Stimulated activated CD4-positive, alpha-beta T cell treated with anti-CD3 and anti-CD28 coated beads, Interleukin-4, amount 100 ng/mL, for 1 hour (primary cell): ENCODE measurements around the gene AP3B1.
"Not testable (repeated sequence)": the region's sequence is repeated elsewhere in the genome, so short reads cannot be mapped to it uniquely, and the experiment has no call there.

Experiments used
- DNase-seq: peaks from one replicate; pipeline ENCODE4 v3.0.0-alpha.2; 2020

AP3B1 gene

GRCh38 chr5:78062645-78063044, 231.9 kb downstream of the AP3B1 start:
- DNase-seq: no peak

GRCh38 chr5:78060421-78060820, 234.1 kb downstream of the AP3B1 start:
- no peak for DNase-seq

GRCh38 chr5:78058625-78059024, 235.9 kb downstream of the AP3B1 start:
- DNase-seq: no peak

- DNase-seq: no peak
Measured at GRCh38 chr5:78056901-78057514, 237.5 kb downstream of the AP3B1 start.

- no peak for DNase-seq
Measured at GRCh38 chr5:78056053-78056452, 238.4 kb downstream of the AP3B1 start.

GRCh38 chr5:78050888-78051287, 243.6 kb downstream of the AP3B1 start:
- no peak for DNase-seq

- DNase-seq: not testable (repeated sequence)
Measured at GRCh38 chr5:78046823-78047222, 247.7 kb downstream of the AP3B1 start.

GRCh38 chr5:78046006-78046405, 248.5 kb downstream of the AP3B1 start:
- DNase-seq: no peak

GRCh38 chr5:78041805-78042204, 252.7 kb downstream of the AP3B1 start:
- no peak for DNase-seq

- DNase-seq: no peak
Measured at GRCh38 chr5:78025540-78025939, 269.0 kb downstream of the AP3B1 start.

- DNase-seq: no peak
Measured at GRCh38 chr5:78019744-78020143, 274.8 kb downstream of the AP3B1 start.

- no peak for DNase-seq
Measured at GRCh38 chr5:78016863-78017529, 277.5 kb downstream of the AP3B1 start.

- DNase-seq: no peak
Measured at GRCh38 chr5:78009937-78010527, 284.5 kb downstream of the AP3B1 start.

- no peak for DNase-seq
Measured at GRCh38 chr5:78008356-78008967, 286.0 kb downstream of the AP3B1 start.

- no peak for DNase-seq
Measured at GRCh38 chr5:78007233-78007632, 287.3 kb downstream of the AP3B1 start.

GRCh38 chr5:78006449-78006848, 288.0 kb downstream of the AP3B1 start:
- DNase-seq: no peak

GRCh38 chr5:78005021-78005785, 289.3 kb downstream of the AP3B1 start:
- DNase-seq: no peak

- no peak for DNase-seq
Measured at GRCh38 chr5:78004559-78004958, 289.9 kb downstream of the AP3B1 start.

- no peak for DNase-seq
Measured at GRCh38 chr5:78003919-78004318, 290.6 kb downstream of the AP3B1 start.

- no peak for DNase-seq
Measured at GRCh38 chr5:78003450-78003849, 291.0 kb downstream of the AP3B1 start.

- no peak for DNase-seq
Measured at GRCh38 chr5:78002690-78003089, 291.8 kb downstream of the AP3B1 start.

GRCh38 chr5:78001197-78001596, 293.3 kb downstream of the AP3B1 start:
- DNase-seq: no peak

GRCh38 chr5:78000191-78000590, 294.3 kb downstream of the AP3B1 start:
- DNase-seq: no peak
